GM12801 (cell line): Measurements from ENCODE around the gene TLNRD1.

Source experiments
- CTCF ChIP-seq: IDR thresholded peaks from one replicate; pipeline ENCODE4 v1.5.1; 2011; ENCODE audit warnings: control low read depth; ENCODE audit not compliant: insufficient read length; ENCODE audit errors: extremely low read depth

Gene TLNRD1

DNA sequence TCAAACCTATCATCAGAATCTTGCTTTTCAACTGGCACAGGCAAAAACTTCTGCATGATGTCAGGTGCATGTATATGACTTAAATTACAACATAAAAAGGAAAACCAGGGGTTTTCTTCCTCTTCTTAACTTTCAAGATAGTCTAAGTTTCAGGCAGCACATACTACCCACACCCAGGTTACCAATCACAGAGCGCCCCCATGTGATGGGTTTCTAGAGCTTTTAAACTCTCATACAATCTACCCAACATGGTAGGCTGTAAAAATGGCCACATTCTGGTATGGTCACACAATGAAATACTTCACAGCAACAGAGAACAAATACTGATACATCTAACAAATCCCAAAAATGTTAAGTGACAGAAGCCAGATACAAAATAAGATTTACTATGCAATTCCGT, 18.5 kb upstream of the TLNRD1 start:
- no peak for TF ChIP-seq CTCF

- no peak for TF ChIP-seq CTCF
These were observed 17.9 kb upstream of the TLNRD1 start for GRCh38 chr15:80982839-80983238.

GRCh38 chr15:80984856-80985255, 15.9 kb upstream of the TLNRD1 start:
- TF ChIP-seq CTCF = no peak

GRCh38 chr15:80985981-80986380, 14.7 kb upstream of the TLNRD1 start:
- no peak for TF ChIP-seq CTCF

DNA sequence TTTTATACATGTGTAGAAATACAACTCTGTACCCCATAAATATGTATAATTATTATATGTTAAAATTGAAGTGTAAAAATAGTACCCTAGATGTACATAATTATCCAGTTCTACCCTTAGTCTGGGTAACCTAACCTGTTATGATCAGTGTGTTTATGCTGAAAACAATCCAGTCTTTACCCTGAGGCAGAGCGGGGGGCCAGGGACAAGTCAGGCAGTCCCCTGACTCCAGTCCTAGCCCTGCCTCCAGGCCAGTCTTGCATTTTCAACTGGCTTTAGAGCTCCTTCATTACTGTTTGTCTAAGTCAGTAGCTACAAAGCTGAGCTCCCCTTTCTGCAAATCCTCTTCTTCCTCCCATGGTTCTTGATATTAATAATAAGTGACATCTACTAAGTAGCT, 14.2 kb upstream of the TLNRD1 start:
- no peak for TF ChIP-seq CTCF

- TF ChIP-seq CTCF = no peak
These were observed 12.5 kb upstream of the TLNRD1 start for GRCh38 chr15:80988148-80988796.

DNA sequence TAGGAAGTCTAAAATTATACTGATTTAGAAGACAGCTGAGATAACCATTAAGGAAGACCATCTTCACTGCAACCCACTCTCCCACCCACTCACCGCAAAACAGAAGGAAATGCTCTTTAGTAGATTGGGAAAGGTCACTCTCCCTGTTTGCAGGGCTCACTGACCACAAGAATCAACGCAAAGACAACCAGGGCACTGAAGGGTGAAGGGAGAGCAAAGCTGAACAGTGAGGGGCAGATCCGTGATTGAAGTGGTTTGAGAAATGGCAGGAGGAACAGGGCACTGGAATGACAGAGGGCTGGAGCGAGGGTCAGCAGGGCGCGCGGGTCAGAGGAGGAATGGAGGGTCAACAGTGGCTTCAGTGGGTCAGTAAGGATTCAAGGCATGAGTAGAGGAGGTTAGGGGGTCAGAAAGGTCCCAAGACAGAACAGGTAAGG, 11.6 kb upstream of the TLNRD1 start:
- no peak for TF ChIP-seq CTCF
